Loucy (cell line): ENCODE data around the gene GTF2IRD1.

Experiments
- H2AFZ ChIP-seq: fragments of 200-600 bp; sonication (generic); 2 replicates; pipeline ENCODE4 v1.6.0; 2016; ENCODE audit warnings: antibody characterized with exemption, mild to moderate bottlenecking, low read length, moderate library complexity
- H3F3A ChIP-seq: fragments of 200-600 bp; 2 replicates; pipeline ENCODE4 v1.6.0; 2016; ENCODE audit warnings: antibody characterized with exemption, low read depth, mild to moderate bottlenecking
- H3K27me3 ChIP-seq: fragments of 200-600 bp; sonication (generic); 2 replicates; pipeline ENCODE4 v1.6.1; 2014; ENCODE audit warnings: low read length, mild to moderate bottlenecking; ENCODE audit not compliant: insufficient read depth, poor library complexity, severe bottlenecking
- H3K36me3 ChIP-seq: fragments of 200-600 bp; sonication (generic); 2 replicates; pipeline ENCODE4 v1.6.1; 2016; ENCODE audit warnings: low read length; ENCODE audit not compliant: insufficient read depth
- H3K4me1 ChIP-seq: fragments of 200-600 bp; sonication (generic); 2 replicates; pipeline ENCODE4 v1.5.1; 2014; ENCODE audit warnings: low read length, mild to moderate bottlenecking; ENCODE audit not compliant: insufficient read depth, poor library complexity, severe bottlenecking
- H3K4me2 ChIP-seq: fragments of 200-600 bp; sonication (generic); 2 replicates; pipeline ENCODE4 v1.6.0; 2014; ENCODE audit warnings: antibody characterized with exemption, low read length, low read depth, mild to moderate bottlenecking; ENCODE audit not compliant: poor library complexity, severe bottlenecking
- H3K4me3 ChIP-seq: fragments of 200-600 bp; sonication (generic); 2 replicates; pipeline ENCODE4 v1.5.1; 2014; ENCODE audit warnings: low read length, mild to moderate bottlenecking, mixed read lengths; ENCODE audit not compliant: poor library complexity, severe bottlenecking
- H3K79me2 ChIP-seq: fragments of 200-600 bp; sonication (generic); 2 replicates; pipeline ENCODE4 v1.6.1; 2014; ENCODE audit warnings: low read length; ENCODE audit not compliant: insufficient read depth
- H3K9ac ChIP-seq: fragments of 200-600 bp; sonication (generic); 2 replicates; pipeline ENCODE4 v1.6.0; 2014; ENCODE audit warnings: mild to moderate bottlenecking, low read depth, low read length, moderate library complexity; ENCODE audit not compliant: poor library complexity, severe bottlenecking
- H3K9me2 ChIP-seq: fragments of 200-600 bp; sonication (generic); replicated peaks from 2 replicates; pipeline ENCODE4 v1.6.1; 2016; ENCODE audit warnings: low read depth, low read length, mixed read lengths
- H3K9me3 ChIP-seq: fragments of 200-600 bp; sonication (generic); 2 replicates; pipeline ENCODE4 v1.6.1; 2014; ENCODE audit warnings: mild to moderate bottlenecking, antibody characterized with exemption, low read length, low read depth; ENCODE audit not compliant: insufficient read depth
- H4K20me1 ChIP-seq: fragments of 200-600 bp; sonication (generic); 2 replicates; pipeline ENCODE4 v1.6.0; 2014; ENCODE audit warnings: antibody characterized with exemption, low read length, mild to moderate bottlenecking; ENCODE audit not compliant: insufficient read depth, poor library complexity, severe bottlenecking
- EZH2phosphoT487 ChIP-seq: fragments of 200-600 bp; IDR thresholded peaks from 2 replicates; pipeline ENCODE4 v1.6.1; 2018; ENCODE audit warnings: antibody characterized with exemption, mild to moderate bottlenecking, moderate library complexity, borderline replicate concordance
- TF ChIP-seq, protein P1 (sequence below): fragments of 200-600 bp; sonication (generic); conservative IDR thresholded peaks from 2 replicates; pipeline ENCODE4 v1.5.1; 2014; ENCODE audit warnings: mild to moderate bottlenecking, antibody characterized with exemption, low read length

GTF2IRD1 gene

DNA sequence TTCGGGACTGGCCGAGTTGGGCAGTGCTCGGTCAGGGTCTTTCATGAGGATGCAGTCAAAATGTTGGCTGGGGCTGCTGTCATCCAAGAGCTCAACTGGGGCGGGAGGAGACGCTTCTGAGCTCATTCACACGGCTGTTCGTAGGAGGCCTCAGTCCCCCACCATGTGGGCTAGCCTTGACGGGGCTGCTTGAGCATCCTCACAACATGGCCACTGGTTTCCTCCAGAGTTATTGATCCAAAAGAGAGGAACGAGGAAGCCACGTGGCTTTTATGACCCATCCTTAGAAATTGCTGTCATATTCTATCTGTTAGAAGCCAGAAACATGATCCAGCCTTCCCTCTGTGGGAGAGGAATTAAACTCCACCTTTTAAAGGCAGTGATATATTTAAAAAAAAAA is 68.1 kb downstream of the GTF2IRD1 start:
- H3F3A ChIP-seq, result no peaks in the 10 kb centered on the region
- H3K36me3 ChIP-seq, result no peaks in the 10 kb centered on the region
- no peak overlapping the region for H3K4me3 ChIP-seq
- no peaks in the 10 kb centered on the region for H3K27me3 ChIP-seq
- no peaks in the 10 kb centered on the region for H3K4me1 ChIP-seq
- H3K79me2 ChIP-seq, result no peaks in the 10 kb centered on the region
- H4K20me1 ChIP-seq, result no peaks in the 10 kb centered on the region
- no peak overlapping the region for H3K9ac ChIP-seq
- TF ChIP-seq, protein P1, sequence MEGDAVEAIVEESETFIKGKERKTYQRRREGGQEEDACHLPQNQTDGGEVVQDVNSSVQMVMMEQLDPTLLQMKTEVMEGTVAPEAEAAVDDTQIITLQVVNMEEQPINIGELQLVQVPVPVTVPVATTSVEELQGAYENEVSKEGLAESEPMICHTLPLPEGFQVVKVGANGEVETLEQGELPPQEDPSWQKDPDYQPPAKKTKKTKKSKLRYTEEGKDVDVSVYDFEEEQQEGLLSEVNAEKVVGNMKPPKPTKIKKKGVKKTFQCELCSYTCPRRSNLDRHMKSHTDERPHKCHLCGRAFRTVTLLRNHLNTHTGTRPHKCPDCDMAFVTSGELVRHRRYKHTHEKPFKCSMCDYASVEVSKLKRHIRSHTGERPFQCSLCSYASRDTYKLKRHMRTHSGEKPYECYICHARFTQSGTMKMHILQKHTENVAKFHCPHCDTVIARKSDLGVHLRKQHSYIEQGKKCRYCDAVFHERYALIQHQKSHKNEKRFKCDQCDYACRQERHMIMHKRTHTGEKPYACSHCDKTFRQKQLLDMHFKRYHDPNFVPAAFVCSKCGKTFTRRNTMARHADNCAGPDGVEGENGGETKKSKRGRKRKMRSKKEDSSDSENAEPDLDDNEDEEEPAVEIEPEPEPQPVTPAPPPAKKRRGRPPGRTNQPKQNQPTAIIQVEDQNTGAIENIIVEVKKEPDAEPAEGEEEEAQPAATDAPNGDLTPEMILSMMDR, result no peak
- TF ChIP-seq EZH2phosphoT487, result no peak
- H3K4me2 ChIP-seq, result no peak overlapping the region
- H2AFZ ChIP-seq, result no peak overlapping the region
- no peaks in the 10 kb centered on the region; the same call in 1 of the 2 replicates for H3K9me3 ChIP-seq
- H3K9me2 ChIP-seq, result no peaks in the 10 kb centered on the region

DNA sequence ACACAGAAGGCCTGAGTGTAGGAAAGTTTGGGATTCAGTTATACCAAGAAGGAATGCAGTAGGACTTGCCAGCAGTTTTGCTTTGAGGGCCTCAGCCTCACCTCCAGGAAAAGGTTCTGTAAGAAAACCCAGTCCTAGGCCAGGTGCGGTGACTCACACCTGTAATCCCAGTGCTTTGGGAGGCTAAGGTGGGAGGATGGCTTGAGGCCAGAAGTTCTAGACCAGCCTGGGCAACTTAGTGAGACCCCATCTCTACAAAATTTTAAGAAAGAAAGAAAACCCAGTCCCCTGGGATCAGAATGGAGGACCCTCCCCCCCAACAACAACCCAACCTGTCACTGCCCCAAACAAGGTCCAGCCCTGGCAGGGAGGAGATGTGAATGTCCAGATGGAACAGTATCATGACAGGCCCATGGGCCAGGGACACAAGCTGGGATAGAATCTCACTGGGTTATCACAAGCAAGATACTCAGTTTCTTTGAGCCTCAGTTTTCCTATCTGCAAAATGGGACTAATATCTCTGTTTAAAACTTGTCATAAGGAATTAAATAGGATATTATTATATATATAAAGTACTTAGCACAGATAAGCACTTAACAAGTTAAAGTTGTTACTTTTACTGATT is 68.7 kb downstream of the GTF2IRD1 start:
- Histone ChIP-seq H3K4me2 (no peak overlapping the region), H3K4me3 (no peak overlapping the region), H3K79me2 (no peaks in the 10 kb centered on the region), H3K9me3 (no peaks in the 10 kb centered on the region; the same call in 1 of the 2 replicates), H3K9ac (no peak overlapping the region), H3K9me2 (no peaks in the 10 kb centered on the region), H3K4me1 (no peaks in the 10 kb centered on the region), H3F3A (no peaks in the 10 kb centered on the region), H3K27me3 (no peaks in the 10 kb centered on the region), H2AFZ (no peak overlapping the region), H4K20me1 (no peaks in the 10 kb centered on the region), H3K36me3 (no peaks in the 10 kb centered on the region)
- TF ChIP-seq EZH2phosphoT487, result no peak
- TF ChIP-seq, protein P1, result no peak

DNA sequence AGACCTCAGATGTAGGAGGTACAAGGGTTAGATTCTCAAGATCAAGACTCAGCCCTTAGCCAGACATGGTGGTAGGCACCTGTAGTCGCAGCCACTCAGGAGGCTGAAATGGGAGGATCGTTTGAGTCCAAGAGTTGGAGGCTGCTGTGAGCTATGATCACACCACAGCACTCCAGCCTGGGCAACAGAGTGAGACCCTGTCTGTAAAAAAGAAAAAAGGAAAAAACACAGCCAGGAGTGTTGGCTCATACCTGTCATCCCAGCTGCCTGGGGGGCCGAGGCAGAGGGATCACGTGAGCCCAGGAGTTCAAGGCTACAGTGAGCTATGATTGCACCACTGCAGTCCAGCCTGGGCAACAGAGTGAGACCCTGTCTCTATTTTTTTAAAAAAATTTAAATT is 69.3 kb downstream of the GTF2IRD1 start:
- no peaks in the 10 kb centered on the region for H3K9me2 ChIP-seq
- no peaks in the 10 kb centered on the region; the same call in 1 of the 2 replicates for H3K9me3 ChIP-seq
- H3K9ac ChIP-seq, result no peak overlapping the region
- no peaks in the 10 kb centered on the region for H3F3A ChIP-seq
- no peak overlapping the region for H2AFZ ChIP-seq
- no peaks in the 10 kb centered on the region for H3K27me3 ChIP-seq
- H3K4me2 ChIP-seq, result no peak overlapping the region
- H3K79me2 ChIP-seq, result no peaks in the 10 kb centered on the region
- no peak overlapping the region for H3K4me3 ChIP-seq
- H3K4me1 ChIP-seq, result no peaks in the 10 kb centered on the region
- TF ChIP-seq, protein P1, result no peak
- no peak for TF ChIP-seq EZH2phosphoT487
- no peaks in the 10 kb centered on the region for H3K36me3 ChIP-seq
- H4K20me1 ChIP-seq, result no peaks in the 10 kb centered on the region
